NCI-H524 treated with DMSO at 0.1 percent for 48 hours (cell line): Measurements from ENCODE around the gene C3.
"Not testable (repeated sequence)": the region's sequence is repeated elsewhere in the genome, so short reads cannot be mapped to it uniquely, and the experiment has no call there.

ENCODE experiments used
- DNase-seq: peaks from one replicate; lab custom pipeline; 2025; lab: John Stamatoyannopoulos, UW

Gene C3

GRCh38 chr19:6690160-6690885, 30.1 kb downstream of the C3 start:
- no peak for DNase-seq

GRCh38 chr19:6687114-6687513, 33.3 kb downstream of the C3 start:
- DNase-seq = no peak

DNA sequence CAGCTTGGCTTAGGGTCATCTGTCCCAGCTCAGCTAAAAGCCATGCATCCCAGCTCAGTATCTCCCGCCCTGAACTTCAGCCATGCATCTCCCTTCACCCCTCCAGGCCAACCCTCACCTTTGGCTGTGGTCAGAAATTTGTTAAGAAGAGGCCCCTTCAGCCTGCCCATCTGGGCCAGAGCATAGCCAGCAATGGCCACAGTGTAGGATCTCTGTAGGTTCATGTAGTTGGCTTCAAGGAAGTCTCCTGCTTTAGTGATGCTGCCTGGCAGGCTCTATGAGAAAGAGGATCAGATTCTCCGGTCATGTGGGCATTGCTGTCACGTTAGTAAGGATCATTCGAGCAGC, 33.8 kb downstream of the C3 start:
- no peak for DNase-seq

DNA sequence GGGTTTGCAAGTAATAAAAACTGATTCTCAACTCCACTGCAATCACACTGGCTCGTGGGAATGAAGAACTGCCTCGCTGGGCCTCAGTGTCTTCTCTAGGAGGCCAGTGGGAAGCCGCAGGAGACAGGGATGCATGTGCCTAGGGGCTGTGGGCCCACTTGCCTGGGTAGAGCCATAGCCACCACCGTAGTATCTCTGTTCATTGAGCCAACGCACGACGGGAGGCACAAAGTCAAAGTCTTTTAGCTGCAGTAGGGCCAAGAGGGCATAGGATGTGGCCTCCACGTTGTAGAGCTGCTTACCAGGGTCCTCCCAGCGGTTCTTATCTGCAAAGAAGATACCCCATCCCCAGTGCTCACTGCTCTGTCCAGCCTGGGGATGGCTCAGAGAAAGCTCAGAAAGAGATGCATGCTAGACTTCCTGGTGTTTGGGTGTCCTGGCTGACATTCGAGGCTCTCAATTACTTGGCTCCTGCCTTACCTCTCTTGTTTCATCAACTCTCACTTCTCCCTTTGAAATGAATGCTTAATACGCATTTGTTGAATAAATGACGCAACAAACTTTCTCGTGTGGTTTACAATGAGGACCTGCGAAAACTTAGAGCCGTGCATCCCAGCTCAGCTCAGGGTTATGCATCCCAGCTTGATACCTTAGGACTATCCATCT, 34.4 kb downstream of the C3 start:
- no peak for DNase-seq

- DNase-seq = no peak
These were observed 35.0 kb downstream of the C3 start for GRCh38 chr19:6685482-6685881.

GRCh38 chr19:6683971-6684370, 36.5 kb downstream of the C3 start:
- DNase-seq = no peak

GRCh38 chr19:6682607-6683128, 37.8 kb downstream of the C3 start:
- DNase-seq = no peak

DNA sequence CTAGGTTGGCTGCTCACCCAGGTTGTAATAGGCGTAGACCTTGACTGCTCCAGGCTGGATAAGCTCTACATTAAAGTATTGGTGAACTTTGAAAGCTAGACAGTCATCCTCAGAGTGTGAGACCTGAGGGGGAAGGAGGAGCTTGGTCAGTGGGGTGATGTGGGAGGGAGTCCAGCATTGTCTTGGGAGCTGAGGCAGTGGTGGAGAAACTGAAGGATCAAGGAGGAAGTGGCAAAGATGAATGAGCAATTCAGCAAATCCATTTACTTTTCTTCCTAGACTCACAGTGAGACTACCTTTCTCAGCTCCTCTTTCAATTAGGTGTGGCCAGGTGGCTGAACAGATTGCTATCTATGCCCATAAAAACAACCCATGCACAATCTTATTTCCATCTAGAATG, 40.3 kb downstream of the C3 start:
- DNase-seq = no peak

DNA sequence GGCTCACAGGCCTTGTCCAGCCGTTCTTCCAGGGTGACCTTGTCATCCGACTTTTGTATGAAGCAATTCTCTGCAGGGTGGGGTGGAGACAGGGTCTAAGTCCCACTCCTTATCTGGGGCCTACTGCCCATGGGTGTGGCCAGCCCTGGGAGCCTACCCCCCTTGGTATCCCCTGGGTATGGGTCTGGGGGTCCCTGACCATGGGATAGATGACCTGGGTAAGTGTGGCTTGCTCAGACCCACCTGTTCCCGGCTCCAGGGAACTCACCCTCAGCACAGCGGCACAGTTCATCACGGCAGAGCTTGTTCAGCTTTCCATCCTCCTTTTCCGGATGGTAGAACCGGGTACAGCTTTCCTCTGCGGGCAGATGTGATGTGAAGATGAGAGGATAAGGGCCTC, 41.3 kb downstream of the C3 start:
- DNase-seq = no peak

DNA sequence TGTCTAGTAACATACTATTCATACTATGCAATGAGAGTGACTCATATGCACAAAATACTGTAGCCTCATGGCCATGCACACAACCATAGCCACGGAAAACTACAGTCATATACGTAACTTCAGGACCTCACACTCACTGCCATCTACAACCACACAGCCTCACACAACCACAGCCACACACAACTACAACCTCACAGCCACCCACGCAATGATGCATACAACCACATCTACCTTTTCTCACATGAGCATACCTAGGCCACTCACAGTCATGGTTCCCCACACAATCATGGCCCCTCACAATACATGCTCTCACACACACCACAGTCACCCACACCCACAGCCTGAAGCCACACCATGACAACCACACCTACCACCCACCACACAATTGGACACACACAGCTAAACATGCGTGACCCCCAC, 41.8 kb downstream of the C3 start:
- DNase-seq = no peak

- no peak for DNase-seq
These were observed 42.4 kb downstream of the C3 start for GRCh38 chr19:6677883-6678689.

- no peak for DNase-seq
These were observed 43.0 kb downstream of the C3 start for GRCh38 chr19:6677495-6677882.

DNA sequence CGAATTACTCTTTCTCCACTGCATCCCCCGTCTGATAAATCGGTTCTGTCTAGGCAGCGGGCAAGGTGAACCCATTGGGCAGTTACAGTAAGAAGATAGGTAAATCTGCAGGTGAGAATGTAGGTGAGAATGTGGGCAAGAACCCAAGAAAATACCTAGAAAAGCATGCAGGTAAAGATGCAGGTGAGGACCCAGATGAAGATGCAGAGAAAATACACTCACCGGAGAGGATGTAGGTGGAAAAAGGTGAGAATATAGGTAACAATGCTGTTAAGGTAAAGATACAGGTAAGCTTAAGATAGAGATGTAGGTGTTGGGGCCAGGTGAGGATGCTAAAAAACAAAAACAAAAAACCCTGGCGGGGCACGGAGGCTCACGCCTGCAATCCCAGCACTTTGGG, 44.2 kb downstream of the C3 start:
- DNase-seq = no peak

- DNase-seq = no peak
These were observed 45.6 kb downstream of the C3 start for GRCh38 chr19:6674868-6675305.

DNA sequence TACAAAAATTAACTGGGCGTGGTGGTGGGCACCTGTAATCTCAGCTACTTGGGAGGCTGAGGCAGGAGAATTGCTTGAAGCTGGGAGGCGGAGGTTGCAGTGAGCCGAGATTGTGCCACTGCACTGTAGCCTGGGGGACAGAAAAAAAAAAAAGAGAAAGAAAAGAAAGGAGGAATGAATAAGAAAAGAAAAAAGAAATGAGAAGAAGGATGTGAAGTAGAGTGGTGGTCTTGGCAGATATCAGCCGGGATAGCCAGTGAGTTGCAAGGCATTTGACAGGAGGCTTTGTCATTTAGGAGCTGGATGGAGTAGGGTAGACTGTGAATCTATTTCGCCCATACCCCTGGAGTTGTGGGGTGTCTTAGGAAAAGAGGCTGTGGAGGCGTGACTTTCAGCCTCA, 46.0 kb downstream of the C3 start:
- not testable (repeated sequence) for DNase-seq

GRCh38 chr19:6672693-6673290, 47.7 kb downstream of the C3 start:
- DNase-seq = no peak

GRCh38 chr19:6671960-6672359, 48.5 kb downstream of the C3 start:
- no peak for DNase-seq

GRCh38 chr19:6668691-6669090, 51.8 kb downstream of the C3 start:
- no peak for DNase-seq

DNA sequence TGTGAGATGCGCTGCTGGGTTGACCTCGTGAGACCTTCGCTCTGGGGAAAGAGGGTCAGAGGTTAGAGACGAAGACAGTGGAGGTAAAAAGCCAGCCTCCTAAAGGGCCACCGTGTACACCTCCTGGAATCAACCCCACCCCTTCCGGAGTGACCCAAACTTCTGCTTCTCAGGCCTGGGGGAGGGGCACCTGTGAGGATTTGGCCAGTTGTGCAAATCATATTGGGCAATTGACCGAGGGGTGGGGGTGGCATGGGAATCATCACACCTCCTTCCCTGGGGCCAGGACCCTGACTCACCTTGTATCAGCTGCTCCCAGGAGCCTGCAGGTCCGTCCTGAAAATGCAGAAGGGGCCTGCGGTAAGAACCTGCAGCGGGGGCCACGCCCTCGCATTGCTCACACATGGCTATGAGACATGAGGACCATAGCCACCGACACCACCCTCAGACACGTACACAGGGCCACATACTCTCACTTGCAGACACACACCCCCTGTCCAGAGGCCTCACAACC, 53.3 kb downstream of the C3 start:
- no peak for DNase-seq

DNA sequence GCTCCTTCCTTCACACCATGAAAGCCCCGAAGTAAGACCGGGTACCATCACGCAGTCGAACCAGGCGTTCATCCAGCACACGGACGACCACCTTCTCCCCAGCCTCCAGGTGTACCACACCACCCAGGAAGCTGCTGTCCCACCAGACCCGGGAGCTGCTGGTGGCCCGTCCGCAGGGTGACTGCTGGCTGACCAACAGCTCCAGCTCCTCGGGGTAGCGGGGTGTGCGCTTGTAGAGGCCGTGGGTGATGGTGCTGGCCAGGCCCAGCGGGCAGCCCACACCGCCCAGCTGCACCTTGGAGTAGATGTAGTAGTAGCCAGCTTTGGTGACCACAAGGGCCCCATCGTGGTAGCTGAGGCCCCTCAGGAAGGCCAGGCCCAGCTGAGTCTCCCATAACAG, 55.5 kb downstream of the C3 start:
- no peak for DNase-seq

GRCh38 chr19:6663236-6664201, 56.9 kb downstream of the C3 start:
- no peak for DNase-seq
